ENCODE results near the gene PDZD2. TPM values are rescaled to one million over a fixed set of nuclear protein-coding genes. Genes with fewer than 3 reads are reported as not detected.
"Not testable (repeated sequence)": the region's sequence is repeated elsewhere in the genome, so short reads cannot be mapped to it uniquely, and the experiment has no call there.

Gene PDZD2
- polyA plus RNA-seq, 4 donors: 1.4 to 3.9 (median 3.7) TPM; not detected in 1

DNA sequence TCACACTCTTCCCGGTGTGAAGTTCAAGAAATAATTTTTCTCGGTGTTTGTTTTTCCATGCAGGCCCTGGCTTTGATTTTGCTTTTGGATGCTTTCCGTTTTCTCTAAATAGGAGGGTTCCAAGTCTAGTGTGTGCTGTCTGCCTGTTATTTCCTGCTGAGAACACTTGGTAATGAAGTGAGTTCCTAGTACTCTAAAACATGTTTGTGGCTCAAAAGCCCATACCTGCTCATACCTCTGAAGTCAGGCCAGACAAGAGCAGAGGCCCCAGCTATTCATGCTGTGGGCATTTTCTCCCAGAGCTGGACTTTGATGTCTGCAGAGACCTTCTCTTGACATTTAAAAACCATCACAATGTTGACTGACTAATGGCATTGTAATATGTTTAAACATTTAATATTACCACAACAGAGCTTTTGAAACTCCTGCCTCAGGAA is 324.0 kb downstream of the PDZD2 start:
- H3K36me3 ChIP-seq (ENCODE audit: control insufficient read depth in 3 of 3, insufficient read depth in 2 of 3, low read depth in 1 of 3, low read length in 3 of 3): no peaks in the 10 kb centered on the region
- H3K4me3 ChIP-seq (ENCODE audit: low read depth in 1 of 3, low read length in 3 of 3): no peak overlapping the region
- no peaks in the 10 kb centered on the region for H3K27me3 ChIP-seq (ENCODE audit: control insufficient read depth in 3 of 3, insufficient read depth in 3 of 3, low read length in 3 of 3)
- WGBS, 3 donors: 35 to 48% (median 44%) methylated on average over 3 of the region's 3 CpGs
- peak overlapping the region in 1 of 3 donors; percentile 12 for H3K27ac ChIP-seq (ENCODE audit: low read depth in 1 of 3, low read length in 2 of 3)
- H3K4me1 ChIP-seq (ENCODE audit: control insufficient read depth in 3 of 3, insufficient read depth in 2 of 3, low read depth in 1 of 3, low read length in 2 of 3): no peaks in the 10 kb centered on the region
- no peak for FAIRE-seq
- no peak for DNase-seq
- no peaks in the 10 kb centered on the region for H3K9me3 ChIP-seq (ENCODE audit: control insufficient read depth in 2 of 2, insufficient read depth in 1 of 2, low read depth in 1 of 2, low read length in 1 of 2)

DNA sequence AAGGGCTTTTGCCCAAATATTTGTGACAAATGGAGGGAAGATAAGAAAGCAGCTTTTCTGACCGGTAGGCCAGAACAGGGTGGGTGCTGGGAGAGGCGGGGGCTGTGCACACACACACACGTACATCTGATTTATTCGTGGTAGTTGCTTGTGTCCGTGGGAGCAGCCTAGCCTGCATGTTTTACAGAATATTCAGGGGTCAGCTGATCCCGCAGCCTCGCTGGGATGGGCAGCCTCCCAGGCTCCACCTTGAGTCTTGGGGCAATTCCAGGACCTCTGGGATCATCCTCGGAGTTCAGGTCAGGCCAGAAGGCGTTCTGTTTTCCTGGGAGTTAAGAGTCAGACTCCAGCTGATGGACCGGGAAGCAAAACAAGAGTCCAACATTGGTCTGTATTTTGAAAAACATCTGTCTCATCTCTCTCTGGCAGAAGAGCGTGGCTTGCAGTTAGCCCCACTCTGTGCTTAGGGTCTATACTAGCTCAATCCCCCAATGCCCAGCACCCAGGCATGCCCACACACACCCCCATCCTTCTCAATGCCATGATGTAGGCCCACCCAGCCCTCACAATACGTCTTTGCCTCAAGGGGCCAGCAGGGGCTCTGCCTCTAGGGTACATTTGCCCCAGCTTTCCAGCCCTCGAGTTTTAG is 324.6 kb downstream of the PDZD2 start:
- Histone ChIP-seq H3K9me3 (ENCODE audit: control insufficient read depth in 2 of 2, insufficient read depth in 1 of 2, low read depth in 1 of 2, low read length in 1 of 2) (no peaks in the 10 kb centered on the region), H3K36me3 (ENCODE audit: control insufficient read depth in 3 of 3, insufficient read depth in 2 of 3, low read depth in 1 of 3, low read length in 3 of 3) (no peaks in the 10 kb centered on the region), H3K27ac (ENCODE audit: low read depth in 1 of 3, low read length in 2 of 3) (no peak overlapping the region), H3K4me1 (ENCODE audit: control insufficient read depth in 3 of 3, insufficient read depth in 2 of 3, low read depth in 1 of 3, low read length in 2 of 3) (no peaks in the 10 kb centered on the region), H3K4me3 (ENCODE audit: low read depth in 1 of 3, low read length in 3 of 3) (no peak overlapping the region), H3K27me3 (ENCODE audit: control insufficient read depth in 3 of 3, insufficient read depth in 3 of 3, low read length in 3 of 3) (no peaks in the 10 kb centered on the region)
- no peak for DNase-seq
- FAIRE-seq: no peak
- 75 to 80% (median 79%) methylated on average over 13 of the region's 13 CpGs for WGBS, 3 donors

DNA sequence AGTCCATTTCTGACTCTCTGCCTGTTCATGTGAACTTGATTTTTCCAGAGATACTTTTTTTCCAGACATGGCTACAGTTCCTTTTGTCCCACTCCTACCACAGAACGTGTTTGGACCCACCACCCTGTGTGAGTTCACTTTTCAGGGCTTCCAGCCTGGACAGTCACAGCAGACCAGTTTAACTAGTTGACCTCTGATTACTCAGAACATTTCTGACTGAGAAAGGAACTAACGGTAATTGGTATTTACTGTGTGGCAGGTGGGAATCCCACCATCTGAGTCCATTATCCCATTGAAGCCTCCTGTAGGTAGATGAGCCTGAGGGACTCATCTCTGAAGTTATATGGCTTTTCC is 325.1 kb downstream of the PDZD2 start:
- H3K27ac ChIP-seq (ENCODE audit: low read depth in 1 of 3, low read length in 2 of 3): no peak overlapping the region
- no peaks in the 10 kb centered on the region for H3K36me3 ChIP-seq (ENCODE audit: control insufficient read depth in 3 of 3, insufficient read depth in 2 of 3, low read depth in 1 of 3, low read length in 3 of 3)
- DNase-seq (no peak), FAIRE-seq (no peak)
- H3K27me3 ChIP-seq (ENCODE audit: control insufficient read depth in 3 of 3, insufficient read depth in 3 of 3, low read length in 3 of 3): no peaks in the 10 kb centered on the region
- H3K9me3 ChIP-seq (ENCODE audit: control insufficient read depth in 2 of 2, insufficient read depth in 1 of 2, low read depth in 1 of 2, low read length in 1 of 2): no peaks in the 10 kb centered on the region
- H3K4me3 ChIP-seq (ENCODE audit: low read depth in 1 of 3, low read length in 3 of 3): no peak overlapping the region
- H3K4me1 ChIP-seq (ENCODE audit: control insufficient read depth in 3 of 3, insufficient read depth in 2 of 3, low read depth in 1 of 3, low read length in 2 of 3): no peaks in the 10 kb centered on the region
- WGBS, 3 donors: 70 to 91% (median 84%) methylated on average over 2 of the region's 2 CpGs

DNA sequence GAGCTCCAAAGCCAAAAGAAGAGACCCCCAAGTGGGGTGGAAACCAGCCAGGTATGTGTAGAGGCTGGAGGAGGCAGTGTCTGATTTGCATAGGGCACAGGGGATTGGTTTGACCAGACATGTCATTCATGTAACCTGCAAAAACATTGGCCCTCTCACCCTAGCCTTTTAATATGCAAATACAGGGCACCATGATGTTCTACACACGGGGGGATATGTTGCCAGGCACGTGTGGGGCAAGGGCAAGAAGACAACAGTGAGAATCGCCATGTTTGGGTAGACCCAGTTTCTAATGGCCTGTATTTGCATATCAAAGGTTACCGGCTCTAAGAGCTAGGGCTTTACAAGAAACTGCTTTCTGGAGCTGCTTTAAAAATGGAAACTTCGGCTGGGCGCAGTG is 326.3 kb downstream of the PDZD2 start:
- DNase-seq (no peak), FAIRE-seq (no peak)
- H3K36me3 ChIP-seq (ENCODE audit: control insufficient read depth in 3 of 3, insufficient read depth in 2 of 3, low read depth in 1 of 3, low read length in 3 of 3): no peaks in the 10 kb centered on the region
- H3K4me1 ChIP-seq (ENCODE audit: control insufficient read depth in 3 of 3, insufficient read depth in 2 of 3, low read depth in 1 of 3, low read length in 2 of 3): no peaks in the 10 kb centered on the region
- H3K27ac ChIP-seq (ENCODE audit: low read depth in 1 of 3, low read length in 2 of 3): no peak overlapping the region
- H3K9me3 ChIP-seq (ENCODE audit: control insufficient read depth in 2 of 2, insufficient read depth in 1 of 2, low read depth in 1 of 2, low read length in 1 of 2): no peaks in the 10 kb centered on the region
- 70 to 84% (median 76%) methylated on average over 6 of the region's 6 CpGs for WGBS, 3 donors
- no peak overlapping the region for H3K4me3 ChIP-seq (ENCODE audit: low read depth in 1 of 3, low read length in 3 of 3)
- no peaks in the 10 kb centered on the region for H3K27me3 ChIP-seq (ENCODE audit: control insufficient read depth in 3 of 3, insufficient read depth in 3 of 3, low read length in 3 of 3)

GRCh38 chr5:31966936-31967335 is 328.0 kb downstream of the PDZD2 start:
- no peak overlapping the region for H3K27ac ChIP-seq (ENCODE audit: low read depth in 1 of 3, low read length in 2 of 3)
- 87 to 92% (median 88%) methylated on average over 5 of the region's 5 CpGs for WGBS, 3 donors
- no peaks in the 10 kb centered on the region for H3K27me3 ChIP-seq (ENCODE audit: control insufficient read depth in 3 of 3, insufficient read depth in 3 of 3, low read length in 3 of 3)
- H3K4me3 ChIP-seq (ENCODE audit: low read depth in 1 of 3, low read length in 3 of 3): no peak overlapping the region
- DNase-seq (no peak), FAIRE-seq (no peak)
- no peaks in the 10 kb centered on the region for H3K36me3 ChIP-seq (ENCODE audit: control insufficient read depth in 3 of 3, insufficient read depth in 2 of 3, low read depth in 1 of 3, low read length in 3 of 3)
- H3K4me1 ChIP-seq (ENCODE audit: control insufficient read depth in 3 of 3, insufficient read depth in 2 of 3, low read depth in 1 of 3, low read length in 2 of 3): no peaks in the 10 kb centered on the region
- no peaks in the 10 kb centered on the region for H3K9me3 ChIP-seq (ENCODE audit: control insufficient read depth in 2 of 2, insufficient read depth in 1 of 2, low read depth in 1 of 2, low read length in 1 of 2)

GRCh38 chr5:31967461-31967860 is 328.5 kb downstream of the PDZD2 start:
- no peak overlapping the region for H3K4me3 ChIP-seq (ENCODE audit: low read depth in 1 of 3, low read length in 3 of 3)
- 75 to 86% (median 79%) methylated on average over 3 of the region's 3 CpGs for WGBS, 3 donors
- no peaks in the 10 kb centered on the region for H3K27me3 ChIP-seq (ENCODE audit: control insufficient read depth in 3 of 3, insufficient read depth in 3 of 3, low read length in 3 of 3)
- no peak overlapping the region for H3K27ac ChIP-seq (ENCODE audit: low read depth in 1 of 3, low read length in 2 of 3)
- H3K36me3 ChIP-seq (ENCODE audit: control insufficient read depth in 3 of 3, insufficient read depth in 2 of 3, low read depth in 1 of 3, low read length in 3 of 3): no peaks in the 10 kb centered on the region
- H3K9me3 ChIP-seq (ENCODE audit: control insufficient read depth in 2 of 2, insufficient read depth in 1 of 2, low read depth in 1 of 2, low read length in 1 of 2): no peaks in the 10 kb centered on the region
- no peaks in the 10 kb centered on the region for H3K4me1 ChIP-seq (ENCODE audit: control insufficient read depth in 3 of 3, insufficient read depth in 2 of 3, low read depth in 1 of 3, low read length in 2 of 3)
- no peak for DNase-seq
- no peak for FAIRE-seq

DNA sequence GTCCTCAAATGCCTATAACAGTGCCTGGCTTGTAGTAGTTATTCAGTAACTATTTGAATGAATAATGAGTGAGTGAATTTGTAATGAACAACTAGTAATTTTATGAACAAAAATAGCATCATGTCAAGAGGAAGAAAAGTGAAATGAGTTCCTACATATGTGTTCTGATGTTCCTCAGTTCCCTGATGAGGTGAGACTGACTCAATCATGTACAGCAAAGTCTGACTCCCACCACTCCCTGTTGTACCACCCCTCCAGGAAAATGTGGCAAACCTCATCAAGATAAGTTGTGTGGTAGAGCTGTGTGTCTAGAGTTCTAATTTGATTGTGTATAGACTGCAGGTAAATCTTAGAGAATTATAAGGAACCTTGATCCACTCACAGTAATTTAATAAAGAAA is 333.6 kb downstream of the PDZD2 start:
- peaks cover 0 to 5% of the 10 kb centered on the region in 2 donors for H3K9me3 ChIP-seq (ENCODE audit: control insufficient read depth in 2 of 2, insufficient read depth in 1 of 2, low read depth in 1 of 2, low read length in 1 of 2)
- DNase-seq (no peak), FAIRE-seq (no peak)
- no peak overlapping the region for H3K27ac ChIP-seq (ENCODE audit: low read depth in 1 of 3, low read length in 2 of 3)
- H3K4me3 ChIP-seq (ENCODE audit: low read depth in 1 of 3, low read length in 3 of 3): no peak overlapping the region
- no peaks in the 10 kb centered on the region for H3K4me1 ChIP-seq (ENCODE audit: control insufficient read depth in 3 of 3, insufficient read depth in 2 of 3, low read depth in 1 of 3, low read length in 2 of 3)
- no peaks in the 10 kb centered on the region for H3K36me3 ChIP-seq (ENCODE audit: control insufficient read depth in 3 of 3, insufficient read depth in 2 of 3, low read depth in 1 of 3, low read length in 3 of 3)
- H3K27me3 ChIP-seq (ENCODE audit: control insufficient read depth in 3 of 3, insufficient read depth in 3 of 3, low read length in 3 of 3): no peaks in the 10 kb centered on the region

DNA sequence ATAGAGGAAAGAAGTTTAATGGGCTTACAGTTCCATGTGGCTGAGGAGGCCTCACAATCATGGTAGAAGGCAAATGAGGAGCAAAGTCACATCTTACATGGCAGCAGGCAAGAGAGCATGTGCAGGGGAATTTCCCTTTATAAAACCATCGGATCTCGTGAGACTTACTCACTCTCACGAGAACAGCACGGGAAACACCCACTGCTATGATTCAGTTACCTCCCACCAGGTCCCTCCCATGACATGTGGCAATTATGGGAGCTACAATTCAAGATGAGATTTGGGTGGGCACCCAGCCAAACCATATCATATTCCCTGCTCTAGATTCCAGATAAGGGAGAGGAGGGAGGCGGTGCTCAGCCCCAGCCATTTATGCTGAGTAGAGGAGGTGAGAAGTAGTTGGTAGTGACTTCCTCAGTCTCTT is 336.3 kb downstream of the PDZD2 start:
- DNase-seq; H3K9me3 ChIP-seq (ENCODE audit: control insufficient read depth in 2 of 2, insufficient read depth in 1 of 2, low read depth in 1 of 2, low read length in 1 of 2); H3K27ac ChIP-seq (ENCODE audit: low read depth in 1 of 3, low read length in 2 of 3); H3K4me1 ChIP-seq (ENCODE audit: control insufficient read depth in 3 of 3, insufficient read depth in 2 of 3, low read depth in 1 of 3, low read length in 2 of 3); H3K4me3 ChIP-seq (ENCODE audit: low read depth in 1 of 3, low read length in 3 of 3); H3K27me3 ChIP-seq (ENCODE audit: control insufficient read depth in 3 of 3, insufficient read depth in 3 of 3, low read length in 3 of 3); H3K36me3 ChIP-seq (ENCODE audit: control insufficient read depth in 3 of 3, insufficient read depth in 2 of 3, low read depth in 1 of 3, low read length in 3 of 3); FAIRE-seq: not testable (repeated sequence)
- 85 to 93% (median 89%) methylated on average over 5 of the region's 5 CpGs for WGBS, 3 donors

GRCh38 chr5:31976169-31976568 is 337.2 kb downstream of the PDZD2 start:
- H3K27me3 ChIP-seq (ENCODE audit: control insufficient read depth in 3 of 3, insufficient read depth in 3 of 3, low read length in 3 of 3): no peaks in the 10 kb centered on the region
- 92 to 94% (median 94%) methylated on average over 1 of the region's 1 CpG for WGBS, 3 donors
- no peaks in the 10 kb centered on the region for H3K36me3 ChIP-seq (ENCODE audit: control insufficient read depth in 3 of 3, insufficient read depth in 2 of 3, low read depth in 1 of 3, low read length in 3 of 3)
- H3K27ac ChIP-seq (ENCODE audit: low read depth in 1 of 3, low read length in 2 of 3): no peak overlapping the region
- H3K9me3 ChIP-seq (ENCODE audit: control insufficient read depth in 2 of 2, insufficient read depth in 1 of 2, low read depth in 1 of 2, low read length in 1 of 2): peaks cover 0 to 5% of the 10 kb centered on the region in 2 donors
- FAIRE-seq (no peak), DNase-seq (no peak)
- H3K4me3 ChIP-seq (ENCODE audit: low read depth in 1 of 3, low read length in 3 of 3): no peak overlapping the region
- H3K4me1 ChIP-seq (ENCODE audit: control insufficient read depth in 3 of 3, insufficient read depth in 2 of 3, low read depth in 1 of 3, low read length in 2 of 3): no peaks in the 10 kb centered on the region
